GM12878 (cell line): ENCODE results near the gene MSL3B.
A peak's percentile ranks its signal among the peaks of the same experiment; 100 is the strongest.

ENCODE experiments used
- ATAC-seq: fragments of 200-7000 bp; cut with Tn5 transposase; 3 replicates; pipeline ENCODE4 v1.9.1; 2020; ENCODE audit warnings: mild to moderate bottlenecking, moderate library complexity
- BruUV-seq: library from RNA; stranded (reverse); fragments of 400-500 nt; replicated peaks from 2 replicates; lab custom pipeline; 2021; lab: Mats Ljungman, UMichigan
- CTCF ChIA-PET: fragments of 300-600 bp; sonication (Branson Sonifier 250); formaldehyde crosslinking; extraction: SDS; loops from one replicate; lab custom pipeline; 2021; ENCODE audit warnings: inconsistent platforms; lab: Yijun Ruan, JAX
- POLR2A ChIA-PET: fragments of 350-600 bp; formaldehyde crosslinking; extraction: SDS; loops from one replicate; lab custom pipeline; 2021; ENCODE audit warnings: inconsistent platforms; lab: Charles Lee
- RAD21 ChIA-PET: fragments of 300-600 bp; sonication (Branson Sonifier 250); formaldehyde crosslinking; loops from one replicate; lab custom pipeline; 2023; ENCODE audit warnings: antibody characterized with exemption; ENCODE audit not compliant: unreplicated experiment; lab: Charles Lee
- SMC1A ChIA-PET: fragments of 300-600 bp; sonication (Branson Sonifier 250); formaldehyde crosslinking; loops from one replicate; lab custom pipeline; 2023; ENCODE audit not compliant: unreplicated experiment, uncharacterized antibody; lab: Charles Lee
- DNase-seq: peaks from one replicate; pipeline ENCODE4 v3.0.0-alpha.2; 2011; ENCODE audit warnings: low read depth, low spot score
- FAIRE-seq: peaks from 3 replicates; lab custom pipeline; 2011; peaks lifted over from hg19 to GRCh38; lab: Jason Lieb, UNC
- H2AFZ ChIP-seq: 2 replicates; pipeline ENCODE4 v1.6.0; 2011; ENCODE audit warnings: low read depth, low read length, control low read depth; ENCODE audit not compliant: control insufficient read depth
- H3K27ac ChIP-seq: 2 replicates; pipeline ENCODE4 v1.5.1; 2011; ENCODE audit warnings: control low read depth; ENCODE audit not compliant: control insufficient read depth, insufficient read depth
- H3K27me3 ChIP-seq, 2 experiments: replicated peaks in 1 of 2; 2 replicates each; pipeline versions ENCODE4 v1.6.0 to v1.6.1; 2011; ENCODE audit warnings: low read length in 1 of 2; ENCODE audit not compliant: control insufficient read depth in 2 of 2, insufficient read depth in 2 of 2
- H3K36me3 ChIP-seq, 2 experiments: 2 replicates each; pipeline ENCODE4 v1.5.1; 2011; ENCODE audit warnings: low read length in 1 of 2; ENCODE audit not compliant: control insufficient read depth in 2 of 2, insufficient read depth in 2 of 2
- H3K4me1 ChIP-seq: 2 replicates; pipeline ENCODE4 v1.6.1; 2011; ENCODE audit warnings: mild to moderate bottlenecking, low read length, moderate library complexity, mixed read lengths; ENCODE audit not compliant: control insufficient read depth, insufficient read depth
- H3K4me2 ChIP-seq: 2 replicates; pipeline ENCODE4 v1.6.0; 2011; ENCODE audit warnings: control low read depth; ENCODE audit not compliant: control insufficient read depth, insufficient read depth
- H3K4me3 ChIP-seq: fragments of 200-600 bp; sonication (generic); 2 replicates; pipeline ENCODE4 v1.5.1; 2016
- H3K79me2 ChIP-seq: 2 replicates; pipeline ENCODE4 v1.6.0; 2011; ENCODE audit warnings: low read length; ENCODE audit not compliant: control insufficient read depth, insufficient read depth
- H3K9ac ChIP-seq: 2 replicates; pipeline ENCODE4 v1.8.0; 2011; ENCODE audit warnings: low read length, control low read depth, mixed read lengths; ENCODE audit not compliant: control insufficient read depth, insufficient read depth
- H3K9me3 ChIP-seq: replicated peaks from 3 replicates; pipeline ENCODE4 v1.5.1; 2011; ENCODE audit warnings: mild to moderate bottlenecking, low read length; ENCODE audit not compliant: control insufficient read depth, insufficient read depth
- H4K20me1 ChIP-seq: 2 replicates; pipeline ENCODE4 v1.6.0; 2011; ENCODE audit not compliant: control insufficient read depth, insufficient read depth
- DPF2 ChIP-seq: fragments of 450-650 bp; IDR thresholded peaks from 2 replicates; pipeline ENCODE4 v1.6.1; 2017; ENCODE audit warnings: mild to moderate bottlenecking
- FOXK2 ChIP-seq: fragments of 450-650 bp; IDR thresholded peaks from 2 replicates; pipeline ENCODE4 v1.6.1; 2017; ENCODE audit warnings: mild to moderate bottlenecking, moderate library complexity
- HDAC6 ChIP-seq: fragments of 200-600 bp; sonication (generic); IDR thresholded peaks from one replicate; pipeline ENCODE4 v1.8.0; 2017; ENCODE audit warnings: antibody characterized with exemption; ENCODE audit not compliant: unreplicated experiment
- KAT2A ChIP-seq: conservative IDR thresholded peaks from 2 replicates; pipeline ENCODE4 v1.6.1; 2011; ENCODE audit warnings: low read depth, low read length; ENCODE audit not compliant: control insufficient read depth
- MEF2B ChIP-seq: fragments of 450-650 bp; IDR thresholded peaks from 2 replicates; pipeline ENCODE4 v1.6.1; 2018; ENCODE audit warnings: mild to moderate bottlenecking, moderate library complexity; ENCODE audit not compliant: partially characterized antibody, poor library complexity, severe bottlenecking
- PAX5 ChIP-seq: IDR thresholded peaks from 2 replicates; pipeline ENCODE4 v1.6.1; 2011; ENCODE audit warnings: low read depth, low read length, borderline replicate concordance
- PAX8 ChIP-seq: fragments of 450-650 bp; IDR thresholded peaks from 2 replicates; pipeline ENCODE4 v1.6.1; 2017; ENCODE audit warnings: mild to moderate bottlenecking, moderate library complexity
- POLR2A ChIP-seq: IDR thresholded peaks from 2 replicates; pipeline ENCODE4 v1.6.1; 2011; ENCODE audit warnings: low read depth, mild to moderate bottlenecking, low read length
- WGBS: methylation state at CpG from one replicate; pipeline ENCODE4 v1.1.6; 2016; ENCODE audit warnings: low lambda C conversion rate; ENCODE audit not compliant: insufficient replicate concordance, insufficient coverage; ENCODE audit errors: missing lambda C conversion rate; 5-methylcytosine and 5-hydroxymethylcytosine counted together
- in situ Hi-C: fragments of 300-500 bp; cut with MboI; formaldehyde crosslinking; loops from 9 replicates; pipeline ENCODE4 v1.14.3; 2018; ENCODE audit warnings: mixed read lengths
- intact Hi-C: fragments of 100-400 bp; cut with micrococcal nuclease; formaldehyde crosslinking; loops from one replicate; pipeline ENCODE4 v1.14.2; 2022; ENCODE audit not compliant: unreplicated experiment
- TF ChIP-seq, protein P1 (sequence below): fragments of 450-650 bp; IDR thresholded peaks from 2 replicates; pipeline ENCODE4 v1.6.1; 2017; ENCODE audit warnings: mild to moderate bottlenecking, moderate library complexity
- TF ChIP-seq, protein P2 (sequence below): IDR thresholded peaks from 2 replicates; pipeline ENCODE4 v1.6.1; 2011; ENCODE audit warnings: borderline replicate concordance, low read depth, mild to moderate bottlenecking, moderate library complexity, low read length; ENCODE audit not compliant: insufficient read depth, poor library complexity, severe bottlenecking

Gene MSL3B

DNA sequence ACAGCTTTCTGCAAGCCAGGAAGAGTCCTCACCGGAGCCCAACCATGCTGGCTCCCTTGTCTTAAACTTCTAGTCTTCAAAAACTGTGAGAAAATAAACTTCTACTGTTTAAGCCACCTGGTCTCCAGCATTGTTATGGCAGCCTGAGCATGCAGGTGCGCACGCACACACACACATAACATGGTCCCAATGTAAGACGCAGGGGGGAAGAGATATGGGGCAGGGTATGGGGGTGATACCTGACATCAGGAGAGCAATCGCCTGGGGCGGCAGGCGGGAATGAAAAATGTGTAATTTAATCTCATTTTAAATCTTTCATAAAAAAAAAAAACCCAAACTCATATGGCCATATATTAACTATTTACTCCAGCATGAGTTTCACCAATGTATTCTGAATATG is 31.8 kb downstream of the MSL3B start (continued):
- TF ChIP-seq, protein P1, sequence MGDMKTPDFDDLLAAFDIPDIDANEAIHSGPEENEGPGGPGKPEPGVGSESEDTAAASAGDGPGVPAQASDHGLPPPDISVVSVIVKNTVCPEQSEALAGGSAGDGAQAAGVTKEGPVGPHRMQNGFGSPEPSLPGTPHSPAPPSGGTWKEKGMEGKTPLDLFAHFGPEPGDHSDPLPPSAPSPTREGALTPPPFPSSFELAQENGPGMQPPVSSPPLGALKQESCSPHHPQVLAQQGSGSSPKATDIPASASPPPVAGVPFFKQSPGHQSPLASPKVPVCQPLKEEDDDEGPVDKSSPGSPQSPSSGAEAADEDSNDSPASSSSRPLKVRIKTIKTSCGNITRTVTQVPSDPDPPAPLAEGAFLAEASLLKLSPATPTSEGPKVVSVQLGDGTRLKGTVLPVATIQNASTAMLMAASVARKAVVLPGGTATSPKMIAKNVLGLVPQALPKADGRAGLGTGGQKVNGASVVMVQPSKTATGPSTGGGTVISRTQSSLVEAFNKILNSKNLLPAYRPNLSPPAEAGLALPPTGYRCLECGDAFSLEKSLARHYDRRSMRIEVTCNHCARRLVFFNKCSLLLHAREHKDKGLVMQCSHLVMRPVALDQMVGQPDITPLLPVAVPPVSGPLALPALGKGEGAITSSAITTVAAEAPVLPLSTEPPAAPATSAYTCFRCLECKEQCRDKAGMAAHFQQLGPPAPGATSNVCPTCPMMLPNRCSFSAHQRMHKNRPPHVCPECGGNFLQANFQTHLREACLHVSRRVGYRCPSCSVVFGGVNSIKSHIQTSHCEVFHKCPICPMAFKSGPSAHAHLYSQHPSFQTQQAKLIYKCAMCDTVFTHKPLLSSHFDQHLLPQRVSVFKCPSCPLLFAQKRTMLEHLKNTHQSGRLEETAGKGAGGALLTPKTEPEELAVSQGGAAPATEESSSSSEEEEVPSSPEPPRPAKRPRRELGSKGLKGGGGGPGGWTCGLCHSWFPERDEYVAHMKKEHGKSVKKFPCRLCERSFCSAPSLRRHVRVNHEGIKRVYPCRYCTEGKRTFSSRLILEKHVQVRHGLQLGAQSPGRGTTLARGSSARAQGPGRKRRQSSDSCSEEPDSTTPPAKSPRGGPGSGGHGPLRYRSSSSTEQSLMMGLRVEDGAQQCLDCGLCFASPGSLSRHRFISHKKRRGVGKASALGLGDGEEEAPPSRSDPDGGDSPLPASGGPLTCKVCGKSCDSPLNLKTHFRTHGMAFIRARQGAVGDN = no peak
- no peak for TF ChIP-seq MEF2B

DNA sequence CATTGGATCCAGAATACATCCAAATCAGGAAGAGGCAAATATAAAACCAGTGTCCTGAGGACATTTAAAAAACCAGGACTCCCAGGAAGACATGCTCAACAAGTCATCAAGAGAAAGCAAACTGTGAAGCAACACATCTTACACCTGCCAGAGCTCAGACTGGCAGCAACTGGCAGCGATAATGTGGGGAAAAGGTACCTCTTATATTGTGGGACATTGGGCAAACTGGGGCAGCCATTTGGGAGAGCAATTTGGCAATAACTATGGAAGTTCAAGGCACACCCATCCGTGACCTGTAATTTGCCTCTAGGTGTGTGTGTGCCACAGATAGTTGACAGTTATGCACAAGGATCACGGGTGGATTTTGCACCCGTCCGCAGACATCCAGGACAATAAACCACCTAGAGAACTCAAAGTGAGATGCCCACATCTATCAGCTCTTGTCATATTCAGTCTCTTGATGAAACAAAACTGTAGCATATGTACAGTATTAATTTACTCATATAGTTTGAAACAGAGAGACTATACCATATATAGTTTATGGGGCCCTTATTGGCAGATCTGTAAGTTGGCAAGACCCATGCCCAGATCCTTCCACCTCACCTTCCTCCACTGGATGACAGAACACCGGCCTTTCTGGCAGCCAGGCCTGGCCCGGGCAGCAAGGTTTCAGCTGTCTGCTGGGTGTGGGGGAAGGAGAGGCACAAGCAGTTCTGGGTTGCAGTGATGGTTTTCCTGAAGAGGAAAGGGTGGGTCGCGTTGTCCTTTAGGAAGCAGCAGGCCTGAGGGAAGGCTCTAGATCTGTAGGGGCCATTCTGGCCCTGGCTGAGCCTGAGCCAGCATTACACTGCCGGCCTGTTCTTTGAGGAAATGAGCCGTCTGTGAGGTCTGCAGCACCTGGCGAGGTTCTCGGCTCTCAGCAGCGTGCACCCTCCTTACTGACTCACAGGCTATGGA is 32.7 kb downstream of the MSL3B start:
- ChIA-PET RAD21 (no interaction called here), CTCF (no interaction called here), POLR2A (no interaction called here), SMC1A (no interaction called here)
- ATAC-seq = no peak
- Histone ChIP-seq H4K20me1 (no peaks in the 10 kb centered on the region), H3K79me2 (peaks cover 31% of the 10 kb centered on the region), H3K9me3 (no peaks in the 10 kb centered on the region), H3K27ac (no peak overlapping the region), H3K36me3 (peaks cover 32 to 50% of the 10 kb centered on the region in 2 experiments), H3K4me3 (no peak overlapping the region), H3K9ac (no peak overlapping the region), H3K27me3 (no peaks in the 10 kb centered on the region), H2AFZ (no peak overlapping the region), H3K4me1 (peaks cover 13% of the 10 kb centered on the region), H3K4me2 (no peak overlapping the region)
- intact Hi-C loops (no loop called here), in situ Hi-C loops (no loop called here)
- TF ChIP-seq DPF2 (no peak), KAT2A (no peak), POLR2A (peak; percentile 44; the same call in 1 of the 2 replicates), FOXK2 (no peak), PAX5 (no peak), PAX8 (no peak), HDAC6 (no peak)
- TF ChIP-seq, protein P2, sequence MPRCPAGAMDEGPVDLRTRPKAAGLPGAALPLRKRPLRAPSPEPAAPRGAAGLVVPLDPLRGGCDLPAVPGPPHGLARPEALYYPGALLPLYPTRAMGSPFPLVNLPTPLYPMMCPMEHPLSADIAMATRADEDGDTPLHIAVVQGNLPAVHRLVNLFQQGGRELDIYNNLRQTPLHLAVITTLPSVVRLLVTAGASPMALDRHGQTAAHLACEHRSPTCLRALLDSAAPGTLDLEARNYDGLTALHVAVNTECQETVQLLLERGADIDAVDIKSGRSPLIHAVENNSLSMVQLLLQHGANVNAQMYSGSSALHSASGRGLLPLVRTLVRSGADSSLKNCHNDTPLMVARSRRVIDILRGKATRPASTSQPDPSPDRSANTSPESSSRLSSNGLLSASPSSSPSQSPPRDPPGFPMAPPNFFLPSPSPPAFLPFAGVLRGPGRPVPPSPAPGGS = no peak
- no peak for DNase-seq
- WGBS = 88% methylated on average over 14 of the region's 14 CpGs
- no peak for FAIRE-seq
- BruUV-seq = no TSS peak
